GM18873 (cell line): ENCODE results near the gene C16orf74.

Experiments
- ATAC-seq: cut with Tn5 transposase; IDR thresholded peaks from one replicate; pipeline ENCODE4 v1.9.1; 2021; ENCODE audit warnings: mild to moderate bottlenecking, moderate library complexity, moderate number of reproducible peaks; ENCODE audit not compliant: unreplicated experiment, low FRiP score

Gene C16orf74

GRCh38 chr16:85777583-85778310, 26.9 kb upstream of the C16orf74 start:
- ATAC-seq, result no peak

- ATAC-seq, result no peak
Measured at GRCh38 chr16:85774811-85775210, 23.9 kb upstream of the C16orf74 start.

GRCh38 chr16:85774136-85774535, 23.2 kb upstream of the C16orf74 start:
- no peak for ATAC-seq

GRCh38 chr16:85773044-85773443, 22.1 kb upstream of the C16orf74 start:
- ATAC-seq, result no peak

- ATAC-seq, result no peak
Measured at GRCh38 chr16:85770741-85771140, 19.8 kb upstream of the C16orf74 start.

- ATAC-seq, result no peak
Measured at GRCh38 chr16:85768199-85768598, 17.3 kb upstream of the C16orf74 start.

GRCh38 chr16:85767531-85767930, 16.6 kb upstream of the C16orf74 start:
- no peak for ATAC-seq

- ATAC-seq, result no peak
Measured at GRCh38 chr16:85765767-85766166, 14.9 kb upstream of the C16orf74 start.

GRCh38 chr16:85765211-85765610, 14.3 kb upstream of the C16orf74 start:
- no peak for ATAC-seq

- ATAC-seq, result no peak
Measured at GRCh38 chr16:85763616-85764015, 12.7 kb upstream of the C16orf74 start.

GRCh38 chr16:85762970-85763369, 12.1 kb upstream of the C16orf74 start:
- no peak for ATAC-seq

GRCh38 chr16:85761861-85762260, 11.0 kb upstream of the C16orf74 start:
- ATAC-seq, result no peak

GRCh38 chr16:85759631-85760419, 8.9 kb upstream of the C16orf74 start:
- ATAC-seq, result no peak

- no peak for ATAC-seq
Measured at GRCh38 chr16:85759136-85759535, 8.2 kb upstream of the C16orf74 start.

- no peak for ATAC-seq
Measured at GRCh38 chr16:85757341-85757822, 6.5 kb upstream of the C16orf74 start.

- ATAC-seq, result peak; percentile 38
Measured at GRCh38 chr16:85755929-85756768, 5.3 kb upstream of the C16orf74 start.

GRCh38 chr16:85754413-85754812, 3.5 kb upstream of the C16orf74 start:
- no peak for ATAC-seq

- ATAC-seq, result no peak
Measured at GRCh38 chr16:85753976-85754375, 3.1 kb upstream of the C16orf74 start.

GRCh38 chr16:85753559-85753958, 2.7 kb upstream of the C16orf74 start:
- no peak for ATAC-seq

GRCh38 chr16:85752511-85753420, 1.9 kb upstream of the C16orf74 start:
- ATAC-seq, result no peak
